HL-60/S4 treated with retinoic acid at 250 ng/mL for 4 days and 3 days (cell line): ENCODE results near the gene TSEN34.
"Not testable (repeated sequence)": the region's sequence is repeated elsewhere in the genome, so short reads cannot be mapped to it uniquely, and the experiment has no call there.

Experiments used
- in situ Hi-C: fragments of 300-500 bp; cut with MboI; formaldehyde crosslinking; loops from 2 replicates; pipeline ENCODE4 v1.7.0; 2022; ENCODE audit warnings: low sequenced_read_pairs

Gene TSEN34

GRCh38 chr19:54207983-54208783 is 17.1 kb downstream of the TSEN34 start:
- in situ Hi-C loops = no loop called here

GRCh38 chr19:54208784-54209057 is 17.6 kb downstream of the TSEN34 start:
- in situ Hi-C loops = no loop called here

GRCh38 chr19:54209058-54209810 is 18.1 kb downstream of the TSEN34 start:
- in situ Hi-C loops = no loop called here

GRCh38 chr19:54209811-54210494 is 18.8 kb downstream of the TSEN34 start:
- in situ Hi-C loops = no loop called here

- in situ Hi-C loops = no loop called here
These were observed 20.1 kb downstream of the TSEN34 start for GRCh38 chr19:54211235-54211634.

- in situ Hi-C loops = not testable (repeated sequence)
These were observed 23.1 kb downstream of the TSEN34 start for GRCh38 chr19:54214217-54214616.

GRCh38 chr19:54214734-54215133 is 23.6 kb downstream of the TSEN34 start:
- in situ Hi-C loops = not testable (repeated sequence)

- in situ Hi-C loops = no loop called here
These were observed 25.8 kb downstream of the TSEN34 start for GRCh38 chr19:54216869-54217268.

GRCh38 chr19:54217517-54218247 is 26.6 kb downstream of the TSEN34 start:
- in situ Hi-C loops = not testable (repeated sequence)

- in situ Hi-C loops = no loop called here
These were observed 27.2 kb downstream of the TSEN34 start for GRCh38 chr19:54218259-54218658.

- in situ Hi-C loops = no loop called here
These were observed 28.0 kb downstream of the TSEN34 start for GRCh38 chr19:54218960-54219661.

- in situ Hi-C loops = not testable (repeated sequence)
These were observed 28.6 kb downstream of the TSEN34 start for GRCh38 chr19:54219702-54220101.

- in situ Hi-C loops = not testable (repeated sequence)
These were observed 30.8 kb downstream of the TSEN34 start for GRCh38 chr19:54221947-54222346.

GRCh38 chr19:54222474-54223276 is 31.6 kb downstream of the TSEN34 start, which contains the start of gene LILRB3:
Gene LILRB3 (minus strand): TSS chr19:54223007. CDS start chr19:54222976, 31 bp downstream.
- in situ Hi-C loops = not testable (repeated sequence)

- in situ Hi-C loops = not testable (repeated sequence)
These were observed 32.3 kb downstream of the TSEN34 start for GRCh38 chr19:54223277-54223936.

GRCh38 chr19:54223937-54224281 is 32.8 kb downstream of the TSEN34 start:
- in situ Hi-C loops = not testable (repeated sequence)

- in situ Hi-C loops = not testable (repeated sequence)
These were observed 33.5 kb downstream of the TSEN34 start for GRCh38 chr19:54224619-54225018.

GRCh38 chr19:54229146-54229545 is 38.0 kb downstream of the TSEN34 start:
- in situ Hi-C loops = no loop called here

- in situ Hi-C loops = no loop called here
These were observed 38.9 kb downstream of the TSEN34 start for GRCh38 chr19:54230031-54230430.
